Breast epithelium (tissue), 3 donors: ENCODE results near the gene PDSS1.

ENCODE experiments used
- CTCF ChIP-seq, 3 donors: fragments of 450-650 bp; IDR thresholded peaks; one replicate each; pipeline ENCODE4 v1.5.1; 2016 to 2017; ENCODE audit warnings: antibody characterized with exemption in 3 of 3, mild to moderate bottlenecking in 3 of 3, moderate library complexity in 3 of 3
- POLR2A ChIP-seq: fragments of 450-650 bp; IDR thresholded peaks from one replicate; pipeline ENCODE4 v1.6.1; 2016; ENCODE audit warnings: antibody characterized with exemption, mild to moderate bottlenecking, moderate library complexity

- TF ChIP-seq CTCF (IDR thresholded peaks at IDR 0.05) = no peak
- no peak for TF ChIP-seq POLR2A
Measured at GRCh38 chr10:26715137-26715487, 17.6 kb downstream of the PDSS1 start.
